ENCODE data around the gene TCTN1. TPM values are rescaled to one million over a fixed set of nuclear protein-coding genes. Genes with fewer than 3 reads are reported as not detected.

The TCTN1 gene
- total RNA-seq, 1 experiment from 2014 or later = 11.1 TPM

DNA sequence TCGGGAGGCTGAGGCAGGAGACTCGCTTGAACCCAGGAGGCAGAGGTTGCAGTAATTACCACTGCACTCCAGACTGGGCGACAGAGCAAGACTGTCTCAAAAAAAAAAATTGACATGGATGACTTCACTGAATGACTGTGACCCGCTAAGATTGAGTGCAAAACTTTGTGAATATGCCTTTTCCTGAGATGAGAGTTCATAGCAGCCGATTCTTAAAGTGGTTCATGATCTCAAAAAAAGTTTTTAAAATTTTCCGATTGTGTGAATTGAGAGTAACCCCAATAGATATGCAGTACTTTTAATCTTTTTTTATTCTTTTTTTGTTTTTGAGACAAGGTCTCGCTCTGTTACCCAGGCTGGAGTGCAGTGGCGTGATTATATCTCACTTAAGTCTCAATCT is 1.2 kb downstream of the TCTN1 start:
- no peak overlapping the region for H2BK120ac ChIP-seq (ENCODE audit: low read depth, low read length, poor library complexity, severe bottlenecking)
- no peak overlapping the region for H4K8ac ChIP-seq (replicated peaks; ENCODE audit: insufficient read length, low read depth, low read length)
- H4K5ac ChIP-seq (ENCODE audit: insufficient read length, low read depth, low read length) = no peak overlapping the region
- WGBS (ENCODE audit: extremely low coverage, insufficient read length, low lambda C conversion rate) = no CpG with 5 or more reads among the region's 8 CpGs
- Mint-ChIP-seq H3K36me3 (ENCODE audit: insufficient read depth in 1 of 3, low read depth in 3 of 3) (no peaks in the 10 kb centered on the region), H3K9me3 (no peaks in the 10 kb centered on the region), H3K27me3 (ENCODE audit: low read depth) (no peaks in the 10 kb centered on the region), H3K4me3 (peak overlapping the region in 1 of 2 experiments; percentile 67; a peak in 2 of 5 replicates), H3K27ac (no peak overlapping the region), H3K4me1 (peaks cover 5 to 11% of the 10 kb centered on the region in 2 experiments)
- no peak overlapping the region for H3K23ac ChIP-seq (ENCODE audit: insufficient read length, low read depth, low read length)
- no peak overlapping the region for H3K9ac ChIP-seq (ENCODE audit: extremely low read depth, insufficient read length, low read length)
- H2BK5ac ChIP-seq (ENCODE audit: insufficient read length, low read length) = no peak overlapping the region
- no peak overlapping the region for H2BK20ac ChIP-seq (ENCODE audit: low read depth, low read length, poor library complexity, severe bottlenecking)
- no peaks in the 10 kb centered on the region for H3K9me3 ChIP-seq (ENCODE audit: control insufficient read depth, low read depth, low read length)
- H2BK12ac ChIP-seq (ENCODE audit: insufficient read length, low read depth, low read length) = no peak overlapping the region
- no peak overlapping the region for H3K56ac ChIP-seq (ENCODE audit: insufficient read length, low read depth, low read length)
- no peaks in the 10 kb centered on the region for H3K27me3 ChIP-seq (ENCODE audit: insufficient read depth, low read length)
- no peak for DNase-seq
- no peaks in the 10 kb centered on the region for H3K4me1 ChIP-seq (ENCODE audit: insufficient read depth, low read length)
- no peak overlapping the region for H3K14ac ChIP-seq (ENCODE audit: insufficient read depth, low read length)
- H4K20me1 ChIP-seq (ENCODE audit: control insufficient read depth, insufficient read depth, insufficient read length) = no peaks in the 10 kb centered on the region
- no peak overlapping the region for H2AFZ ChIP-seq (ENCODE audit: low read length)
- H3K4me2 ChIP-seq (ENCODE audit: insufficient read depth, insufficient read length, low read length) = no peak overlapping the region
- H3K18ac ChIP-seq (ENCODE audit: insufficient read length, low read depth, low read length) = no peak overlapping the region
- no peaks in the 10 kb centered on the region for H3K79me2 ChIP-seq (ENCODE audit: insufficient read depth, low read length)
- H4K91ac ChIP-seq (ENCODE audit: insufficient read length, low read depth, low read length) = no peak overlapping the region
- TF ChIP-seq, protein P1, sequence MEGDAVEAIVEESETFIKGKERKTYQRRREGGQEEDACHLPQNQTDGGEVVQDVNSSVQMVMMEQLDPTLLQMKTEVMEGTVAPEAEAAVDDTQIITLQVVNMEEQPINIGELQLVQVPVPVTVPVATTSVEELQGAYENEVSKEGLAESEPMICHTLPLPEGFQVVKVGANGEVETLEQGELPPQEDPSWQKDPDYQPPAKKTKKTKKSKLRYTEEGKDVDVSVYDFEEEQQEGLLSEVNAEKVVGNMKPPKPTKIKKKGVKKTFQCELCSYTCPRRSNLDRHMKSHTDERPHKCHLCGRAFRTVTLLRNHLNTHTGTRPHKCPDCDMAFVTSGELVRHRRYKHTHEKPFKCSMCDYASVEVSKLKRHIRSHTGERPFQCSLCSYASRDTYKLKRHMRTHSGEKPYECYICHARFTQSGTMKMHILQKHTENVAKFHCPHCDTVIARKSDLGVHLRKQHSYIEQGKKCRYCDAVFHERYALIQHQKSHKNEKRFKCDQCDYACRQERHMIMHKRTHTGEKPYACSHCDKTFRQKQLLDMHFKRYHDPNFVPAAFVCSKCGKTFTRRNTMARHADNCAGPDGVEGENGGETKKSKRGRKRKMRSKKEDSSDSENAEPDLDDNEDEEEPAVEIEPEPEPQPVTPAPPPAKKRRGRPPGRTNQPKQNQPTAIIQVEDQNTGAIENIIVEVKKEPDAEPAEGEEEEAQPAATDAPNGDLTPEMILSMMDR (conservative IDR thresholded peaks at IDR 0.05) = no peak
- H3K79me1 ChIP-seq (ENCODE audit: insufficient read depth, low read depth, low read length, poor library complexity, severe bottlenecking) = no peaks in the 10 kb centered on the region
- no peak overlapping the region for H3K27ac ChIP-seq (ENCODE audit: insufficient read length, low read depth, low read length)
- no peak overlapping the region for H3K4ac ChIP-seq (ENCODE audit: low read depth, low read length)
- peaks cover 5% of the 10 kb centered on the region for H3K23me2 ChIP-seq (ENCODE audit: insufficient read length, low read depth, low read length, poor library complexity, severe bottlenecking)
- no peak overlapping the region for H2AK5ac ChIP-seq (ENCODE audit: insufficient read length, low read length)
- no peak overlapping the region for H3T11ph ChIP-seq (ENCODE audit: low read length)
- no peak overlapping the region for H2BK15ac ChIP-seq (ENCODE audit: low read depth, low read length)

Data from H9 (cell line).